Astrocyte (in vitro differentiated cells and primary cell): ENCODE results near the gene POLD3.

Source experiments
- EZH2 ChIP-seq: IDR thresholded peaks from 2 replicates; pipeline ENCODE4 v1.6.1; 2012; ENCODE audit warnings: mild to moderate bottlenecking, low read length, inconsistent platforms; ENCODE audit not compliant: insufficient read depth
- TF ChIP-seq, protein P1 (sequence below): IDR thresholded peaks from 2 replicates; pipeline ENCODE4 v1.5.1; 2011; ENCODE audit warnings: low read depth, mild to moderate bottlenecking, inconsistent platforms, low read length, moderate library complexity; ENCODE audit not compliant: insufficient read depth

DNA sequence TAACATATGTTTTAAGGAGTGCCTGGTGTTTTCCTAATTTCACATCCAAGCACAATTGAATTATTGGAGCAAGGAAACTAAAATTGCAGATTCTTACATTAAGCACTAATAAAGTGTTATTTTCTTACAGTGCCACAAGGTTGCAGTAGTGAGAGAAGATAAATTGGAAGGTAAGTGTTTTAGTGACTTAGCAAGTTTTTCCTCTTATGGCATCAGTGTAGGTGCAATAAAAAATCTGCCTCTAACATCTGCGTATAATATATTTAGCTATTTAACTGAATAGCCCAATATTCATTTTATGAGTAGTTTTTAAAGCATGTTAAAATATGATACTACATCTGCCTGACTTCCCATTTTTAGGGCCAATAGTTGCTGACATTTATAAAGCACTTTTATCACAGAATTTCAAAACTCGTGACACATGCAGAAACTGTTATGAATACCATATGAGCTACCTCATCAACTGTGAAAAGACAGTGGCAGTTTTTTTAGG lies 19.0 kb downstream of the POLD3 start:
- TF ChIP-seq, protein P1, sequence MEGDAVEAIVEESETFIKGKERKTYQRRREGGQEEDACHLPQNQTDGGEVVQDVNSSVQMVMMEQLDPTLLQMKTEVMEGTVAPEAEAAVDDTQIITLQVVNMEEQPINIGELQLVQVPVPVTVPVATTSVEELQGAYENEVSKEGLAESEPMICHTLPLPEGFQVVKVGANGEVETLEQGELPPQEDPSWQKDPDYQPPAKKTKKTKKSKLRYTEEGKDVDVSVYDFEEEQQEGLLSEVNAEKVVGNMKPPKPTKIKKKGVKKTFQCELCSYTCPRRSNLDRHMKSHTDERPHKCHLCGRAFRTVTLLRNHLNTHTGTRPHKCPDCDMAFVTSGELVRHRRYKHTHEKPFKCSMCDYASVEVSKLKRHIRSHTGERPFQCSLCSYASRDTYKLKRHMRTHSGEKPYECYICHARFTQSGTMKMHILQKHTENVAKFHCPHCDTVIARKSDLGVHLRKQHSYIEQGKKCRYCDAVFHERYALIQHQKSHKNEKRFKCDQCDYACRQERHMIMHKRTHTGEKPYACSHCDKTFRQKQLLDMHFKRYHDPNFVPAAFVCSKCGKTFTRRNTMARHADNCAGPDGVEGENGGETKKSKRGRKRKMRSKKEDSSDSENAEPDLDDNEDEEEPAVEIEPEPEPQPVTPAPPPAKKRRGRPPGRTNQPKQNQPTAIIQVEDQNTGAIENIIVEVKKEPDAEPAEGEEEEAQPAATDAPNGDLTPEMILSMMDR: peak; percentile 64
- no peak for TF ChIP-seq EZH2
